Large intestine (tissue), 3 donors: ENCODE measurements around the gene ATP11A. TPM values are rescaled to one million over a fixed set of nuclear protein-coding genes. Genes with fewer than 3 reads are reported as not detected.

ENCODE experiments used
- DNase-seq, 2 donors: peaks; one replicate each; pipeline versions ENCODE4 v3.0.0 to v3.0.0-alpha.2; 2013
- H3K27ac ChIP-seq: one replicate; pipeline ENCODE4 v1.5.1; 2013; ENCODE audit warnings: low read length
- H3K27me3 ChIP-seq: 2 replicates; pipeline ENCODE4 v1.6.1; 2013; ENCODE audit warnings: low read length; ENCODE audit not compliant: control insufficient read depth, insufficient read depth
- H3K36me3 ChIP-seq: 2 replicates; pipeline ENCODE4 v1.6.1; 2013; ENCODE audit warnings: low read length; ENCODE audit not compliant: control insufficient read depth, insufficient read depth
- H3K4me1 ChIP-seq: one replicate; pipeline ENCODE4 v1.6.1; 2013; ENCODE audit warnings: low read length; ENCODE audit not compliant: control insufficient read depth, insufficient read depth
- H3K4me3 ChIP-seq: one replicate; pipeline ENCODE4 v1.5.1; 2013; ENCODE audit warnings: low read length
- H3K9me3 ChIP-seq: one replicate; pipeline ENCODE4 v1.6.1; 2013; ENCODE audit warnings: mild to moderate bottlenecking, low read depth, low read length, moderate library complexity; ENCODE audit not compliant: control insufficient read depth
- WGBS: methylation state at CpG from one replicate; pipeline ENCODE4 v1.1.5; 2013; ENCODE audit warnings: low lambda C conversion rate; ENCODE audit not compliant: insufficient coverage; 5-methylcytosine and 5-hydroxymethylcytosine counted together
- polyA plus RNA-seq: library from polyadenylated mRNA; unstranded; fragments of 120-200 nt; gene quantifications from one replicate; pipeline ENCODE4 v1.2.1, GENCODE V29; 2013

ATP11A gene
- polyA plus RNA-seq, 1 donor: 95.6 TPM

- Histone ChIP-seq H3K9me3 (peaks cover 6% of the 10 kb centered on the region), H3K4me3 (no peak overlapping the region), H3K4me1 (peaks cover under 1% of the 10 kb centered on the region), H3K27me3 (no peaks in the 10 kb centered on the region), H3K36me3 (peaks cover 10% of the 10 kb centered on the region), H3K27ac (no peak overlapping the region)
- no peak for DNase-seq
- WGBS: no CpG with 5 or more reads among the region's 8 CpGs
These were observed 210.9 kb downstream of the ATP11A start for GRCh38 chr13:112900691-112901091.

GRCh38 chr13:112902101-112902651 is 212.3 kb downstream of the ATP11A start:
- H3K4me3 ChIP-seq: no peak overlapping the region
- H3K9me3 ChIP-seq: peaks cover 6% of the 10 kb centered on the region
- WGBS: no CpG with 5 or more reads among the region's 14 CpGs
- H3K27me3 ChIP-seq: no peaks in the 10 kb centered on the region
- no peak for DNase-seq
- H3K4me1 ChIP-seq: peaks cover 2% of the 10 kb centered on the region
- peaks cover 10% of the 10 kb centered on the region for H3K36me3 ChIP-seq
- H3K27ac ChIP-seq: no peak overlapping the region

GRCh38 chr13:112902669-112903068 is 212.8 kb downstream of the ATP11A start:
- Histone ChIP-seq H3K9me3 (peaks cover 6% of the 10 kb centered on the region), H3K36me3 (peaks cover 10% of the 10 kb centered on the region), H3K4me1 (peaks cover 5% of the 10 kb centered on the region), H3K4me3 (no peak overlapping the region), H3K27ac (no peak overlapping the region), H3K27me3 (no peaks in the 10 kb centered on the region)
- no peak for DNase-seq
- no CpG with 5 or more reads among the region's 2 CpGs for WGBS

GRCh38 chr13:112903071-112903577 is 213.3 kb downstream of the ATP11A start:
- H3K4me1 ChIP-seq: peaks cover 8% of the 10 kb centered on the region
- H3K4me3 ChIP-seq: no peak overlapping the region
- DNase-seq: no peak
- no peaks in the 10 kb centered on the region for H3K27me3 ChIP-seq
- no peak overlapping the region for H3K27ac ChIP-seq
- H3K9me3 ChIP-seq: peaks cover 6% of the 10 kb centered on the region
- no CpG with 5 or more reads among the region's 8 CpGs for WGBS
- peaks cover 10% of the 10 kb centered on the region for H3K36me3 ChIP-seq

- Histone ChIP-seq H3K27me3 (no peaks in the 10 kb centered on the region), H3K9me3 (peaks cover 6% of the 10 kb centered on the region), H3K4me3 (no peak overlapping the region), H3K4me1 (peaks cover 9% of the 10 kb centered on the region), H3K36me3 (peaks cover 10% of the 10 kb centered on the region), H3K27ac (no peak overlapping the region)
- WGBS: no CpG with 5 or more reads among the region's 19 CpGs
- no peak for DNase-seq
These were observed 213.9 kb downstream of the ATP11A start for GRCh38 chr13:112903606-112904195.

- Histone ChIP-seq H3K27ac (no peak overlapping the region), H3K4me3 (no peak overlapping the region), H3K4me1 (peaks cover 9% of the 10 kb centered on the region), H3K9me3 (peaks cover 6% of the 10 kb centered on the region), H3K27me3 (no peaks in the 10 kb centered on the region), H3K36me3 (peaks cover 10% of the 10 kb centered on the region)
- WGBS: no CpG with 5 or more reads among the region's 13 CpGs
- DNase-seq: no peak
These were observed 214.7 kb downstream of the ATP11A start for GRCh38 chr13:112904436-112904960.

GRCh38 chr13:112905086-112905485 is 215.2 kb downstream of the ATP11A start:
- DNase-seq: no peak
- H3K27me3 ChIP-seq: no peaks in the 10 kb centered on the region
- H3K27ac ChIP-seq: no peak overlapping the region
- peaks cover 6% of the 10 kb centered on the region for H3K9me3 ChIP-seq
- 100% methylated on average over 1 of the region's 9 CpGs for WGBS
- peaks cover 10% of the 10 kb centered on the region for H3K36me3 ChIP-seq
- peaks cover 9% of the 10 kb centered on the region for H3K4me1 ChIP-seq
- H3K4me3 ChIP-seq: no peak overlapping the region

GRCh38 chr13:112905619-112905989 is 215.8 kb downstream of the ATP11A start:
- peaks cover 10% of the 10 kb centered on the region for H3K36me3 ChIP-seq
- no CpG with 5 or more reads among the region's 5 CpGs for WGBS

GRCh38 chr13:112905990-112906641 is 216.3 kb downstream of the ATP11A start:
- Histone ChIP-seq H3K36me3 (peaks cover 10% of the 10 kb centered on the region), H3K27ac (no peak overlapping the region), H3K4me3 (no peak overlapping the region), H3K27me3 (no peaks in the 10 kb centered on the region), H3K4me1 (peaks cover 9% of the 10 kb centered on the region), H3K9me3 (peaks cover 6% of the 10 kb centered on the region)
- no CpG with 5 or more reads among the region's 20 CpGs for WGBS
- DNase-seq: no peak

More at GRCh38 chr13:112905619-112905989, 215.8 kb downstream of the ATP11A start:
- no peak overlapping the region for H3K27ac ChIP-seq
- H3K27me3 ChIP-seq: no peaks in the 10 kb centered on the region
- no peak overlapping the region for H3K4me3 ChIP-seq
- DNase-seq: no peak
- H3K4me1 ChIP-seq: peaks cover 9% of the 10 kb centered on the region
- H3K9me3 ChIP-seq: peaks cover 6% of the 10 kb centered on the region

- Histone ChIP-seq H3K27ac (peak overlapping the region; percentile 59), H3K4me1 (peaks cover 9% of the 10 kb centered on the region), H3K27me3 (no peaks in the 10 kb centered on the region), H3K36me3 (peaks cover 10% of the 10 kb centered on the region), H3K4me3 (no peak overlapping the region), H3K9me3 (peaks cover 11% of the 10 kb centered on the region)
- no peak for DNase-seq
- WGBS: no CpG with 5 or more reads among the region's 8 CpGs
These were observed 217.4 kb downstream of the ATP11A start for GRCh38 chr13:112907286-112907685.
